GM18907 (cell line): Measurements from ENCODE around the gene IGF2R.

Experiments
- ATAC-seq: cut with Tn5 transposase; IDR thresholded peaks from one replicate; pipeline ENCODE4 v1.9.1; 2021; ENCODE audit warnings: mild to moderate bottlenecking, moderate library complexity; ENCODE audit not compliant: unreplicated experiment

Gene IGF2R

DNA sequence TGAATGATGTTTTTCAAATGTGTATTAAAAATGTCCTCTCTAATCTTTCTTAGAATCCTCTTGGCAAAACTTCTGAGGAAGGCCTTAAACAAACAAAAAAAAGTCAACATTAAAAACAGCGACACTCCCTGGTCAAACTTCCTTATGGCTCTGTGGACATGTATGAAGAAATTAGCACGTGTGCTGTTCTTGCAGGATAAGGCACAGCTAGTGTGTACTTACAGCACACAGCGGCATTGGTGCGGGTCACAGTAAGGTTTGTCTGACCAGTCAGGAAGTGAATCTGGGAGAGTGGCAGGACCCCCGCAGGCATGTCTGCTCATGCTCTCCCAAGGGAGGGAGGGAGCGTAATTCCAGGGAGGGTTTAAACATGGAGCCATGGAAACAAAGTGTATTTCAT lies 191.6 kb downstream of the IGF2R start:
- no peak for ATAC-seq
